HL-60/S4 treated with phorbol 12-myristate 13-acetate at 8.2 ng/mL for 4 days and 3 days (cell line): Measurements from ENCODE around the gene SIX5.

Source experiments
- in situ Hi-C: fragments of 300-500 bp; cut with MboI; formaldehyde crosslinking; loops from 2 replicates; pipeline ENCODE4 v1.15.0; 2022; ENCODE audit warnings: low sequenced_read_pairs

Gene SIX5

DNA sequence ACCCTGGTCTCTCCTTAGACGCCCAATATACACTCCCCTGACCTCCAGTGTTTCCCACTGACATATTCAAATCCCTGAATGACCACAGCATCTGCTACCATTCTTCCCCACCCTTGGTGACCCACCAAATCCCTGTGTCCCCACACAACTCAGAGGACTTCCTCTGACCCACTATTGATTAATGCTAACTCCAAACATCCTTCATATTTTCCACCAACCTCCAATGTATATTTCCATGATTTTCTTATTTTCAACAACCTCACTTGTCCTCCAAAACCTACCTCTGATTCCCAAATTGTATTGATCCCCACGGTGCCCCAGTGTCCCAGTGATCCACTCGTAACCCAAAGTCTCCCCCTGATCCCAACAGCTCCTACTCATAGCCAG lies 24.1 kb upstream of the SIX5 start:
- in situ Hi-C loops: no loop called here

DNA sequence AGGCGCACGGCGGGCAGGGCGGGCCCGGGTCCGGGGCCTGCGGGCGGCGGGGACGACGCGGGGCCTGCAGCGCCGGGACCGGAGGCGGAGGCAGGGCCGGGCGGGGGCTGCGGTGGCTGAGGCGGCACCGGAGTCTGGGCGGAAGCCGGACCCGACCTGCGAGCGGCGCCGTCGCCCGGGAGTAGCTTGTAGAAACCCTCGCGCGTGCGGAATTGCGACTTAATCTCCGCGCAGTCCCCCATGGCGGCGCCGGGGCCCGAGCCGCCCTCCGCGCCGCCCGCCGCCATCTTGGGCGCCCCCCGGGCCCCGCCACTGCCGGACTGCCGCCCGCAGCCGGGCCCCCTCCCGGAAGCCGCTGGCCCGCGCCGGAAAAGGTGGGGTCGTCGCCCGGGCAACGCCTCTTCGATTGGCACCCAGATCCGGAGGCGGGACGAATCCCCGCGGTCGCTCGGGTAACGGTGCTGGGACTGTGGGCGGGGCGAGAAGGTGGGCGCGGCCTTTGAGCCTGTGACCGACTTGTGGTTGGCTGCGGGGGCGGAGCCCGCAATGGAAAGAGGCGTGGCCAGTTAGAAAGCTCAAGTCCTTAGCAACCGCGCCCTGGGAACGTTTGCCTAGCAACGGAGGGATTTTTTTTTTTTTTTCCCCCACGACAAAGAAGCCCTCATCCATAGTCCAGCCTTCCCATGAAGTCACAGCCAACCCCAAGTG lies 23.6 kb upstream of the SIX5 start, which contains the start of gene DMWD:
DMWD (minus strand) TSS at position 376 of the 708 bp plus-strand sequence; CDS start at position 287, 89 bp downstream.
- in situ Hi-C loops: no loop called here

DNA sequence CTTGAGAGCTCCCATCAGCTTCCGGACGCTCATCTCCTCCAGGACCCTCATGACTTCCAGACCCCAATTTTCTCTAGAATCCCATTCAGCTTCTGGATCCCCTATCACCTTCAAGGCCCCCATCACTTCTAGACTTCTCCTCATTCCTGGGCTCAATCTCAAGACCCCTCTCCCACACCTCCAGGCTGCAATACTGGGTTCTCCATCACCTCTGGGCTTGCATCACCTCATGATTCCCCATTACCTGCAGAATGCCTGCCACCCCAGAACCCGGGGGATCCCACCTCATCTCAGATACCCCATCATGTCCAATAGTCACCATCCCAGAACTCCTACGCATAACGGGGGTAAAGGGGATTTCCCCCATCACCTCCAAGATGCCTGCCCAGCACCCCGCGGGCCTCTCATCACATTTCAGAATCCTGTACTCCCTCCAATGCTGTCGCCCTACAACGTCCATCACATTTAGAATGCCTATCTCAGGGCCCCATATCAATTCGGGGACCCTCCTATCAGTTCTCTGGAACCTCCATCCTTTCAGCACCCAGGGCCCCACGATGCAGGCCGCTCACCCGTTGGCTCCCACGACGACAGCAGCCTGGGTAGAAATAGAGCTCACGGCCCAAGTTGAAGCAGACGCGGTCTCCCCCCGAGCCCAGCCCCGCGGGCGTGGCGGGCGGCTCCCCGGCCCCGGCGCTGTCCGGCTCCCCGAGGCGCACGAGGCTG lies 22.9 kb upstream of the SIX5 start:
- in situ Hi-C loops: no loop called here

DNA sequence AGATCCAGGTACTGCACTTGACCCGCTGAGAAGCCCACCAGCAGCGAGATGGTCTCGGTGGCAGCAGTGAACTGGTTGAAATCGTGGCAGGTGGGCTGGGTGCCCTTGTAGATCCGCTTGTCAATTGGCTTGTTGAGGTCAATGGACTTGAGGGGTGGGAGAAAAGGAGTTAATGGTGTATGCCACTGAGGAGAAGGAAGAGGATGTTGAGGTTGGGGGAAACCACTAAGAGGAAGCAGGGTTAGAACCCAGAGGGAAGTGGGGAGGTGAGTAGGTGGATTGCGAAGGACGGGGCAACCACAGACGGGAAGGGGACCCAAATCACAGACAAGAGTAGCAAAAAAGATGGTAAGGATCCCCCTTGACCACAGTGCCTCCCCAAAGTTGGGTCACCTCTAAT lies 21.9 kb upstream of the SIX5 start:
- in situ Hi-C loops: no loop called here

DNA sequence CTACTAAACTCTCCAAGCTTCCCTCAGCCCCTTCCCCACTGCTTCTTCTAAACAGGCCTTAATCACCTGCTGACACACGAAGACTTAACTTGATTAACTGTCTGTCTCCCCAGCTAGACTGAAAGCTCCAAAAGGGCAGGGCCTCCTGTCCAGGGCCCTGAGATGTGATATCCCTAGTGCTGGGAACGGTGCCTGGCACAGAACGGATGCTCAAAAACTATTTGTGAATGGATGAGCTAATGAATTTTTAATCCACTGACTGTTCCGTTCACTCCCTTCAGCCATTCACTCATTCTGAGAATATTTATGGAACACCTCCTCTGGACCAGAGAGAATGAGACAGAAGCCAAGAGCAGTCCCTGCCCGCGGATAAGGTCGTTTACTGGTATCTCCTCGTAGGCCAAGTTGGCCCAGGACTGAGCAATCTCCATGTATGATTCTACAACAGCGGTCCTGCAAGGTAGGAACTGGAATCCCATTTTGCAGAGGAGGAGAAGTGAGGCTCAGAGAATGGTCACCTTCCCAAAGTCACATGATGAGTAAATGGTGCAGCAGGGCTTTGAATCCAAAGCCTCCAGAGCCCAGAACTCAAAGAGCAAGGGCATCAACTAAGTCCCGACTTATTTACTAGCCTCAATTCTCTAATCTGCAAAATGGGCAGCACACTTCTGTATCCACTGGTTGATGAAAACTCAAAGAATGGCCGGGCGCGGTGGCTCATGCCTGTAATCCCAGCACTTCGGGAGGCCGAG lies 20.2 kb upstream of the SIX5 start:
- in situ Hi-C loops: no loop called here

DNA sequence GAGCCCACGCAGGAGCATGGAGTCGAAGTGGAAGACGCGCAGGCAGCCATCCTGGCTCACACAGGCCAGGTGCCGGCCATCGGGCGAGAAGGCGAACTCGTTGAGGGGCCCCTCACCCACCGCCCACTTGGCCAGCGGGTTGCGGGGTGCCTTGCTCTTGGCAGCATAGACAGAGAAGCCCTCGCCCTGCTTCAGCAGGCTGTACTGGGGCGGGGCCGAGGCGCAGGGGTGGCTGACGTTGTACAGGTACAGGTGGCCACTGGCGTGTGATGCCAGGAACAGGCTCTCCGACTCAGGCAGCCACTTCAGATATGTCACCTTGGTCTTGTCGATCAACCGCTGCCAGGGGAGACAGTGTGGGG lies 17.5 kb upstream of the SIX5 start:
- in situ Hi-C loops: no loop called here

DNA sequence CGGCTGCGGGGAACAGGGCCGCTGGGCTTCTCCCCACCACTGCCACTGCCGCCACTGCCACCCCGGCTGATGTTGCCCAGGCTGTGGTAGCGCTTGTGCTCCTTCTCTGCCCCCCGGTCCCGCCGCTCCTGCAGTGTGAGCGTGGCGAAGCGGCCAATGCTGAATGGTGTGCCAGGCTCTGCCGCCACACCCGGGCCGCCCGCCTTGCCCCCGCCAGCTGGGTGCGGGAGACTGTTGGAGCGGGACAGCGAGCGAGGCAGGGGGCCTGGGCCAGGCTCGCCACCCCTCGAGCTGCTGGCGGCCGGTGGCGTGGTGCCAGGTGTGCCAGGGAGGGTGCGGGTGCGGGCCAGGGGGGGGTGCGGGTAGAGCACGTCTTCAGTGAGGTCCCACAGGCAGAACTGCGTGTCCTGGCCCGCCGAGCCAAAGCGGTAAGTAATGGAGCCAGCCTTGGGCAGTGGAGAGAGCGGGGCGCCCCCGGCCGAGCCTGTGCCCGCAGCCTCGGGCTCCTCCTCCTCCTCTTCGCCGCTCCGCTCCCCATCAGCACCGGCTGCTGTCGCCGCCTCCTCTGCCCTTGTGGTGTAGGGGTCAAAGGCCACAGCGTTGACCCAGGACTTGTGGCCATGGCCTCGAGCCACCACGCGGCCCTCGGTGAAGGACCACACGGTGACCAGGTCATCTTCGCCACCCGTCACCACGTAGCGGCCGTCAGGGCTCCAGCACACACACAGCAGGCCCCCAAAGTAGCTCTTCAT lies 16.9 kb upstream of the SIX5 start:
- in situ Hi-C loops: no loop called here

DNA sequence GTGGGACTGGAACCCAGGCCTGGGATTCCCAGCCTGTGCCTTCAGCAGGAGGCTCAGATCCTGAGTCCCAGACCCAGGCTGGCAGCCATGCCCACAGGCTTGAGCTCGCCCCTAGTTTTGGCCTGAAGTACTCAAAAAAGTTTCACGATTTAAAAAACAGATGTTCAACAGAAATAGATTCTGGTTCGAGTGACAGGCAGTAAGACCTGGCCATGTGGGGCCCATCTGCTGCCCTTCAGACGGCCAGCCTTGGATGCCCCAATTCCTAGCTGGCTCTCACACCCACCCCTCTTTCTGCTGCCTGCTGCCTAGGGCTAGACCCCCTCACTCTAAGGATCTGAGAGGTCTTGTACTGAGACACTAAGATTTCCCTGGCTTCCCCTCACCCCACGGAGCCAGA lies 16.0 kb upstream of the SIX5 start:
- in situ Hi-C loops: no loop called here

DNA sequence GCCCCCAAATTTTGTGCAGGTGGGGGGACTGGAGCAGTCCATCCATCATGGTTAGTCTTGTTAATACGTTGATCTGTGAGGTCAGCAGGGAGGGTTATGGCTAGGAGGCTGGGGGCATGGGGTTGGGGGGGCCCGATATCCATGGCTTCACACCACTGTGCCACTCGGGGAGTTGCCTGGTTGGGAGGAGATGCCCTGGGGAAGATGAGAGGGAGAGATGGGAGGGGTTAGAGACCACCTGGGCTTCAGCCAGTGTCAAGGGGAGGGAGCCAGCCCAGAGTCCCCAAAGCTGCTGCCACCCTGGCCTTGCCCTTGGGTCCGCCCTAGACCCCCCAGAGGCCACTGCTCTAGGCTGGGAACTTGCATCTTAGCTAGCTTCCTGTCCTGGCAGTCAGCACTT lies 15.0 kb upstream of the SIX5 start:
- in situ Hi-C loops: no loop called here

DNA sequence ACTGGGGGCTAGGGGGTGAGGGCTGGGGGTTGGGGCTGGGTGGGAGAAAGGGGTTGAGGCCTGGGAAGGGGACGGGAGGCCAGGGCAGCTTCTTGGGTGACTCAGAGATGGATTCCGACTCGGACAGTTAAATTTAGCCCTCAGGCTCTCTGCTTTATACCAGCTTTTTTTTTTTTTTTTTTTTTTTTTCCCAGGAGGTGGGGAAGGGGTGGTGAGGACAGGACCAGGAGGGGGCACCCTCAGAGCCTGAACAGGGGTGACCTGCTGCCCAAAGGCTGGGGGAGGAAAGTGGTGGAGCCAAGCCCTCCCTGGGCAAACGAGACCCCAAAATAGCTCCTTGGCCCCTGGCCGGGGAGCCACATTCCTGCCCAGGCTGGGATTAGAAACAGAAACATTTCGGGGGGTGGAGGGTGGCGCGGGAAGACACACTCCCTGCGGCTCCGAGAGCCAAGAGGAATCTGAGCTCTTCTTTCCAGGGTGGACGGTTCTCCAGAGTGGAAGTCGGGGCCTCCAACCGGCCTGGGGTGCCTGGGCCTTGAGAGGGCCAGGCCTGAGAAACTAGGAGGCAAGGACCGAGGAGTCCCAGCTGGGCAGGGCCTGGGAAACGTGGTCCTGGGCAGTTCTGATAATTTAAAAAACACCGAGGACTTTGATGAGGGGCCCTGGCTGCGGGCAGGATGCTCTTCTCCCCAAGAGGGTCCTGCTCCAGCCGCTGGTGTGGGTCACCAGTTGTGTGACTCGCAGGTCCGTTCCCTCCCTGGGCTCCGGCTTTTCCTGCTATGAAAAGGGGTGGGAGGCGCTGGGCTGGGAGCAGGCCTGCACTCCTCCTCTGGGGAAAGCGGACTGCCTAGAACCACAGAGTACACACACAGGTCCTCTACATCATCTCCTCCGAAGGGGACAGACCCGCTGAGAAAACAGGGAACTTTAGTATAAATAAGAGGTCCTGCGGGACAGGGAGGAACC lies 14.1 kb upstream of the SIX5 start:
- in situ Hi-C loops: no loop called here

DNA sequence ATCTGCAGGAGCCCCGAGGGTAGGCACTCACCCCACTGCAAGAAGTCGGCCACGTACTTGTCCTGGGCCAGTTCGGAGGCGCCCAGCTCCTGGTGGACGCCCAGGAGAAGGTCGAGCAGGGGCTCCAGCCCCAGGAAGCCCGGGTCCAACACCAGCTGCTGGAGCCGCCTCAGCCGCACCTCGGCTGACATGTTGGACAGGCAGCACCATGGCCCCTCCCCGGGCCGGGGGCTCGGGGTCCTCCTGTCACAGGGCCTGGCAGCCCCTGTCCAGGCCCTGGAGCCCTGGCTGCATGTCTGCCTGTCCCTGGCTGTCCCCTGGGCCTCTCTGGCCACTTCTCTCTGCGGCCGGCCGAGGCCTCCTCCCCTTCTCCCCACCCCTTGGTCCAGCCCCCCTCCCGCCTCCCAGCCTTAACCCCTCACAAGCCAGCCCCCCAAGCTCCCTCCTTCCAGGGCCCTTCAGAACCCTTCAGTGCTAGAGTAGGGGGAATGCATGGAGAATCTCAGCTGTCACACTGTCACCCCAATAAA lies 13.2 kb upstream of the SIX5 start, which contains the start of gene DMPK:
DMPK (minus strand) TSS at position 329 of the 530 bp plus-strand sequence; CDS start at position 191, 138 bp downstream.
- in situ Hi-C loops: no loop called here

DNA sequence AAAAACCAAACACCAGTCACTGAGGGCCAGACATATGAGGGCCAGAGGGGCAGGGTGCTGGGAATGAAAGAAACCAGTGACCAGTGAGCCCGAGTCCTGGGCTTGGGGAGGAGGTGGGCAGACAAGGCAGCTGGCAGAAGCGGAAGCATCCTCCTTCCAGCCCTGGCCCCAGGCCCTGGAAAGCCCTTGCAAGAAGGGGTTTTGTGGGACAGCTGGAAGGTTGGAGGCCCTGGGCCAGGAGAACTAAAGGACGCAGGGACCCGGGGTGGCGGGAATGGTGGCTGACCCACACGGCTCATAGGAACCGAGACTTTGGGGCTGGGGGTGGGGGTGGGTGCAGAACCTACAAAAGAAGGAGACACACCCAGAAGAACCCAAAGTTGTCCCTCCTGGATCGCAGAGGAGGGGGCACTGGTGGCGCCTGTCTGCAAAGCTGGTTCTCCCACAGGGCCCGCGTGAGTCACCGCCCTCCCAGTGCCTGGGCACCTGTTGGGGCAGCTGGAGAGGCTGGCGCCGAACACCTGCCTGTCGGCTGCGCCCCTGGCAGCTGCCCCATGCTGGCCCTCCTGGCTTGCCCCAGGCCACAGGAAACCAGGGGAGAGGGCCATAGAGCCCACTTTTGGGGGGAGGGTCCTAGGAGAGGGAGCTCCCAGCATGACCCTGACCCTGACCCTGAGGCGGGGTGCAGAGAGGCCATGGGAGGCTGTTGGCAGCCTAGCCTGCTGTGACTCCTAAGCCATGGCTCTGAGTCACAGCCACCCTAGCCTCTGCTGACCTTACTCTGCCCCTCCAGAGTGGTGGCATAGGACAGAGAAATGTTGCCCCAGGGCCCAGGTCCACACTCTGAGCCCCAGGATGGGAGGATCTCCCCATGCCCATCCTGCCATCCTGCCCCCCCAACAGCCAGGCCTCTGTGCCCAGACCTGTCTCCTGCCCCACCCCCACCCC lies 12.4 kb upstream of the SIX5 start:
- in situ Hi-C loops: no loop called here

DNA sequence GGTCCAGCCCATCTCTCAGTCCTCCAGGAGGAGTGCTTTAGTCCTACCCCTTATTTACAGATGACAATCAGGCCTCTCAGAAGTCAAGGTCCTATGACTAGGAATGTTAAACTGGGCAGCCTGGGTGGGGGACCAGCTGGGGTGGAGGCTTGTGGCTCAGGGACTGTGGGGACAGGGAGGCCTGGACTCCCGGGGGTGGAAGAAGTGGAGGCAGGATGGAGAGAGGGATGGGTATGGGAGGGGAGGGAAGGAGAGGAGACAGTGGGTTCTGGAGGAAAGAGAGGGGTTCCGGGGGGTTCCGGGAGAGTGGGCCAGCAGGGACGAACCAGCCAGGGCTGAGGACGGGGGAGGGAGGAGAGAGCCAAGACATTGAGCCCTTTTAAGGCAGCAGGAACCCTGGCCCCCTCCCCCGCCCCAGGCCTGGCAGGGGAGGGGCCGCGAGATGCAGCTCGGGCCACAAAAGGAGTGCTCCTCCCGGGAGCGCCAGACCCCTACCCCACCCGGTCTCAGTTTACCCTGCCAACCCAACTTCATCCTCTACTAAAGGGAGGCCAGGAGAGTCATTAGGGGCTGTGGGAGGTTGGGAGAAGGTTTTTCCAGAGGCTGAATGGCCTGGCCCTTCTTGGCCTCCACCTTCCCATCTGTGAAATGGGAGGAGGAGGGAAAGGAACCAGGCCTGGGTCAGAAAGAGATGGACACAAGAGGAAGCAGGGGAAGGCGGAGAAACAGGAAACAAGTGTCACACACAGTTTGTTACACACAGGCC lies 11.6 kb upstream of the SIX5 start:
- in situ Hi-C loops: no loop called here

DNA sequence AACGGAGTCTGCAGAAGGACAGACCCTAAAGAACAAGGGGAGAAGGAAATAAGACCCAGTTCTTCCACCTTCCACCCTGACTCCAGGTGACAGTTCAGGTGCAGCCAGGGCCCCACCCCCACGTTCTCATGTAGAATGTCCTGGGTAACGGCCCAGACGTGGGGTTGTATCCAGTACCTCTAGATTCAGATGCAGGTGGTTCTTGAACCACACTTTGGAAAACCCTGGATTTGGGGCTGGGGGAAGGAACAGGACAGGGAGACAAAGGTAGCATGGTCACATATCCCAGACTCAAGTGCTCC lies 11.0 kb upstream of the SIX5 start:
- in situ Hi-C loops: no loop called here

DNA sequence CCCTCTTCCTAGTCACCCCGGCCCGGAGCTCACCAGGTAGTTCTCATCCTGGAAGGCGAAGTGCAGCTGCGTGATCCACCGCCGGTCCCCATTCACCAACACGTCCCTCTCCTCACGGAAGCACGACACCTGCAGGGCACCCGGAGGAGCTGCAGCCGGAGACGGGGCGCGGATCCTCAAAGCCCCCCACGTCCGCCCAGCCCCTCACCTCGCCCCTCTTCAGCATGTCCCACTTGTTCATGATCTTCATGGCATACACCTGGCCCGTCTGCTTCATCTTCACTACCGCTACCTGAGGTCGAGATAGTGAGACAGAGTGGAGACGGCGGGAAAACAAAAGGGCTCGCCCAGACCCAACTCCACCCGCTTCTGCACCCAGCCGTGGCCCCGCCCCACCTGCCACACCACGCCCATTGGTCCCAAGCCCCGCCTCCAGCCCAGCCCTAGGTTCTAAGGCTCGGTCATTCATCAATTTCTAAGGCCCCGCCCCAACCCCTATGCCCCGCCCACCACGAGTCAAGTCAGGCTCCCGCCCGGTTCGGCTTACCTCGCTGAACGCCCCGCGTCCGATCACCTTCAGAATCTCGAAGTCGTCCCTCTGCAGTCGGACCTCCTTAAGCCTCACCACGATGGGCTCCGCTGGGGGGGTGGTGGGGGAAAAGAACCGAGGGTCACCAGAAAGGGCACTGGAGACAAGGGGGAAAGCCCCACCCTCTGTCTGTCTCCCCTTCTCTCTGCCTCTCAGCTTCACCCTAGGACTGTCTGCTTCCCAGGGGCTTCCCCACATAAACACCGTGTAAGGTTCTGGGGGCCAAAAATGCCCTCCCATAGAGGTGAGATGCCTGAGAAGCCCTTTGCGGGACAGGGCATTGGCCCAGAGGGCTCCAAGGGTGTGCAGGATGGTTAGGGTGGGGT lies 10.4 kb upstream of the SIX5 start:
- in situ Hi-C loops: no loop called here

DNA sequence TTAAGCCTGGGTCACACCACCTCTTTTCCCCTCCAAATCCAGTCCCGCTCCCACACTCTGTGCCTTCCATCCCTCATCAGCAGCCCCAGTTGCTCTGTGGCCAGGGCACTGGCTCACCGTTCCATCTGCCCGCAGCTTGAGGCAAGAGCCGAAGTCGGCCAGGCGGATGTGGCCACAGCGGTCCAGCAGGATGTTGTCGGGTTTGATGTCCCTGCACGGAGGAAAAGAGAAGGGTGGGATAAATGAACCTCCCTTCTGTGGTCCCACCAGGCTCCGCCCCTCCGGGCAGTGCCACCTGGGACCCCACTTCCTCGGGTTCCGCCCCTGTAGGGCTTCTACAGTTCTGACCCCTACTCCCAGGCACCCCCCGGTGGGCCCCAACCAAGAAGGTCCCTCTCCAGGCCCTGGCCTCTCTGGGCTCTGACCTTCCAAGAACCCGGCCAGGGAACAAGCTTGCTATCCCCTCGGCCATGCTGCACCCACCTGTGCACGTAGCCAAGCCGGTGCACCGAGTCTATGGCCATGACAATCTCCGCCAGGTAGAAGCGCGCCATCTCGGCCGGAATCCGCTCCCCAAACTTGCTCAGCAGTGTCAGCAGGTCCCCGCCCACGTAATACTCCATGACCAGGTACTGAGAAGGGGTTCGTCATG lies 9.1 kb upstream of the SIX5 start:
- in situ Hi-C loops: no loop called here
